Hepatocyte (in vitro differentiated cells): ENCODE data around the gene CSN2. TPM values are rescaled to one million over a fixed set of nuclear protein-coding genes. Genes with fewer than 3 reads are reported as not detected.

Experiments used
- DNase-seq: peaks from one replicate; pipeline ENCODE4 v3.0.0-alpha.2; 2016; ENCODE audit warnings: low spot score
- H2AFZ ChIP-seq: fragments of 200-600 bp; sonication (generic); 2 replicates; pipeline ENCODE4 v1.6.0; 2016; ENCODE audit warnings: antibody characterized with exemption, mild to moderate bottlenecking
- H3K27ac ChIP-seq: fragments of 200-600 bp; sonication (generic); 2 replicates; pipeline ENCODE4 v1.5.1; 2016; ENCODE audit warnings: mild to moderate bottlenecking
- H3K27me3 ChIP-seq: fragments of 200-600 bp; sonication (generic); 2 replicates; pipeline ENCODE4 v1.6.1; 2016
- H3K36me3 ChIP-seq: fragments of 200-600 bp; sonication (generic); replicated peaks from 2 replicates; pipeline ENCODE4 v1.5.1; 2016; ENCODE audit warnings: low read depth; ENCODE audit not compliant: insufficient read depth
- H3K4me1 ChIP-seq: fragments of 200-600 bp; sonication (generic); 2 replicates; pipeline ENCODE4 v1.5.1; 2016; ENCODE audit warnings: mild to moderate bottlenecking, moderate library complexity; ENCODE audit not compliant: insufficient read depth
- H3K4me2 ChIP-seq: fragments of 200-600 bp; sonication (generic); 2 replicates; pipeline ENCODE4 v1.6.0; 2016
- H3K4me3 ChIP-seq: fragments of 200-600 bp; sonication (generic); 2 replicates; pipeline ENCODE4 v1.5.1; 2016; ENCODE audit warnings: mild to moderate bottlenecking
- H3K79me2 ChIP-seq: fragments of 200-600 bp; sonication (generic); 2 replicates; pipeline ENCODE4 v1.6.0; 2017; ENCODE audit warnings: mild to moderate bottlenecking
- H3K9me2 ChIP-seq: fragments of 200-600 bp; sonication (generic); replicated peaks from 2 replicates; pipeline ENCODE4 v1.6.0; 2017; ENCODE audit warnings: mild to moderate bottlenecking; ENCODE audit not compliant: insufficient read depth
- H3K9me3 ChIP-seq: fragments of 200-600 bp; sonication (generic); 2 replicates; pipeline ENCODE4 v1.5.1; 2016; ENCODE audit warnings: low read depth, mild to moderate bottlenecking
- H4K20me1 ChIP-seq: fragments of 200-600 bp; sonication (generic); 2 replicates; pipeline ENCODE4 v1.6.0; 2016; ENCODE audit warnings: mild to moderate bottlenecking; ENCODE audit not compliant: insufficient read depth, poor library complexity, severe bottlenecking
- CTCF ChIP-seq: fragments of 200-600 bp; sonication (generic); IDR thresholded peaks from 2 replicates; pipeline ENCODE4 v1.5.1; 2016; ENCODE audit warnings: antibody characterized with exemption, mild to moderate bottlenecking; ENCODE audit not compliant: poor library complexity
- EZH2 ChIP-seq: fragments of 200-600 bp; sonication (generic); IDR thresholded peaks from 2 replicates; pipeline ENCODE4 v1.6.1; 2016; ENCODE audit warnings: antibody characterized with exemption, mild to moderate bottlenecking, borderline replicate concordance
- EZH2phosphoT487 ChIP-seq: fragments of 200-600 bp; sonication (generic); IDR thresholded peaks from one replicate; pipeline ENCODE4 v1.6.1; 2018; ENCODE audit warnings: antibody characterized with exemption, mild to moderate bottlenecking, low read depth, moderate library complexity; ENCODE audit not compliant: unreplicated experiment, severe bottlenecking
- WGBS: methylation state at CpG from one replicate; pipeline ENCODE4 v1.1.6; 2016; ENCODE audit warnings: low lambda C conversion rate; ENCODE audit errors: missing lambda C conversion rate; 5-methylcytosine and 5-hydroxymethylcytosine counted together
- polyA plus RNA-seq: library from polyadenylated mRNA; unstranded; fragments of >200 nt; fragmentation: Nextera tagmentation; extraction: Ambion mirVana; gene quantifications from 2 replicates; pipeline ENCODE4 v1.2.1, GENCODE V29; 2016
- total RNA-seq: library from RNA; depleted of rRNA; stranded (reverse); fragments of >200 nt; gene quantifications from 2 replicates; pipeline ENCODE4 v1.2.3, GENCODE V29; 2014

Gene CSN2
- total RNA-seq: not detected in 2 replicates
- polyA plus RNA-seq: not detected in 2 replicates

DNA sequence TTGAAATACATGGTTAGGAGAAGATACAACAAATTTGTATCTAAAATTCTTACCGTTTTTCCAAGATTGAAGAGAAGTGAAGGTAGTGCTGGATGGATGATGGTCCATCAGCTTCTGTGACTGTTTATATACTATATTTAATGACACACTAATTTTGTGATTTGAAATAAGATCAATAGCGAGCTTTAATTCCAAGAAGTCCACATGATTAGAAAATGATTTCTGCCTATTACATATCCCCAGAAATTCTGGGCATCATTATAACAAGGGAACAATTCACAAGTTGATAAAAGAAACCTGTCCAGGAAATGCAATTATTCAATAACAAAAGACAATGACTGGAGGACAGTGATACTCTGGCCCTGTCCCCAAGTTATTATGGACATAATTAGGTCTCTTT lies at the start of gene CSN2:
Gene CSN2 (minus strand): TSS at position 101 of the 400 bp plus-strand sequence. CDS start 4,733 bp downstream, outside the sequence.
- Histone ChIP-seq H3K4me3 (no peak within 1 kb of the TSS), H2AFZ (no peak within 1 kb of the TSS), H3K9me2 (no peaks in the 10 kb centered on the region), H3K9me3 (no peaks in the 10 kb centered on the region), H3K79me2 (no peaks in the 10 kb centered on the region), H3K36me3 (no peaks in the 10 kb centered on the region), H3K27ac (no peak within 1 kb of the TSS), H3K27me3 (no peaks in the 10 kb centered on the region), H4K20me1 (no peaks in the 10 kb centered on the region), H3K4me2 (no peak within 1 kb of the TSS), H3K4me1 (no peaks in the 10 kb centered on the region)
- TF ChIP-seq EZH2phosphoT487 (no peak), CTCF (no peak), EZH2 (no peak)
- no peak for DNase-seq
- WGBS: 96% methylated on average over 2 of the region's 2 CpGs

GRCh38 chr4:70008771-70009170 lies 43.2 kb upstream of the CSN2 start:
- H3K27me3 ChIP-seq: no peaks in the 10 kb centered on the region
- no peaks in the 10 kb centered on the region for H3K4me1 ChIP-seq
- no peak for DNase-seq
- H3K79me2 ChIP-seq: no peaks in the 10 kb centered on the region
- TF ChIP-seq EZH2 (no peak), CTCF (no peak)
- 43% methylated on average over 3 of the region's 3 CpGs for WGBS
- no peak overlapping the region for H3K4me3 ChIP-seq
- H3K9me3 ChIP-seq: no peaks in the 10 kb centered on the region
- no peaks in the 10 kb centered on the region for H4K20me1 ChIP-seq
- H2AFZ ChIP-seq: no peak overlapping the region
- no peaks in the 10 kb centered on the region for H3K9me2 ChIP-seq
- H3K27ac ChIP-seq: no peak overlapping the region
- no peaks in the 10 kb centered on the region for H3K36me3 ChIP-seq
- no peak overlapping the region for H3K4me2 ChIP-seq

GRCh38 chr4:70002507-70002906 lies 37.0 kb upstream of the CSN2 start:
- Histone ChIP-seq H3K79me2 (no peaks in the 10 kb centered on the region), H3K9me3 (no peaks in the 10 kb centered on the region), H3K4me3 (no peak overlapping the region), H3K4me2 (no peak overlapping the region), H3K4me1 (no peaks in the 10 kb centered on the region), H3K36me3 (no peaks in the 10 kb centered on the region), H3K27ac (no peak overlapping the region), H4K20me1 (no peaks in the 10 kb centered on the region), H3K9me2 (no peaks in the 10 kb centered on the region), H2AFZ (no peak overlapping the region), H3K27me3 (no peaks in the 10 kb centered on the region)
- no peak for TF ChIP-seq EZH2phosphoT487
- TF ChIP-seq EZH2: no peak
- no peak for TF ChIP-seq CTCF
- DNase-seq: no peak

DNA sequence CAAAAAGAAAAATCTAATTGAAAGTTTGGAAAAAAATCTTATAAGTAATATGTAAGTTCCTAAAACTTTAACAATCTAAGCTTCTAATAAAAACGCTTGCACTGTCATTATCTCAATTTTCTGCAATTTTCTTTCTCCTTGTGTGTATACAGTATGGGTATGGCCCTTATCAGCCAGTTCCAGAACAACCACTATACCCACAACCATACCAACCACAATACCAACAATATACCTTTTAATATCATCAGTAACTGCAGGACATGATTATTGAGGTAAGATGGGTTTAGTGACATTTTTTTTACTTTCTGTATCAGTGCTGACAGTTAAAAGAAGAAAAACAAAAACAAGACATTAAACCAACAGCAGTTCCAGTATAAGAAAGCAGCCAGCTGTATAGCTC lies 35.2 kb upstream of the CSN2 start:
- no peaks in the 10 kb centered on the region for H4K20me1 ChIP-seq
- no peaks in the 10 kb centered on the region for H3K79me2 ChIP-seq
- no peak overlapping the region for H3K27ac ChIP-seq
- TF ChIP-seq EZH2phosphoT487 (no peak), EZH2 (no peak), CTCF (no peak)
- no peaks in the 10 kb centered on the region for H3K36me3 ChIP-seq
- no peak overlapping the region for H3K4me2 ChIP-seq
- no peak for DNase-seq
- no peaks in the 10 kb centered on the region for H3K9me3 ChIP-seq
- no peaks in the 10 kb centered on the region for H3K27me3 ChIP-seq
- no peaks in the 10 kb centered on the region for H3K9me2 ChIP-seq
- H2AFZ ChIP-seq: no peak overlapping the region
- H3K4me3 ChIP-seq: no peak overlapping the region
- WGBS: 69% methylated on average over 1 of the region's 1 CpG
- no peaks in the 10 kb centered on the region for H3K4me1 ChIP-seq
